Endothelial cell of umbilical vein (primary cell): Measurements from ENCODE around the gene MYH9. TPM values are rescaled to one million over a fixed set of nuclear protein-coding genes. Genes with fewer than 3 reads are reported as not detected.
A peak's percentile ranks its signal among the peaks of the same experiment; 100 is the strongest.
"Not testable (repeated sequence)": the region's sequence is repeated elsewhere in the genome, so short reads cannot be mapped to it uniquely, and the experiment has no call there.

ENCODE experiments used
- BruUV-seq: library from RNA; stranded (reverse); fragments of 400-500 nt; replicated peaks from 2 replicates; lab custom pipeline; 2021; lab: Mats Ljungman, UMichigan
- CTCF ChIA-PET: fragments of 300-600, 350-600 bp; sonication (Branson Sonifier 250); formaldehyde crosslinking; loops from one replicate; lab custom pipeline; 2021; ENCODE audit warnings: antibody characterized with exemption, inconsistent platforms; lab: Charles Lee
- POLR2A ChIA-PET: fragments of 300-600, 350-600 bp; sonication (Branson Sonifier 250); formaldehyde crosslinking; loops from one replicate; lab custom pipeline; 2021; ENCODE audit warnings: antibody characterized with exemption, inconsistent platforms; lab: Charles Lee
- DNase-seq: peaks from one replicate; pipeline ENCODE4 v3.0.0-alpha.2; 2011; ENCODE audit warnings: low read depth, low spot score
- FAIRE-seq: peaks from 2 replicates; lab custom pipeline; 2011; peaks lifted over from hg19 to GRCh38; lab: Jason Lieb, UNC
- H2AFZ ChIP-seq: 2 replicates; pipeline ENCODE4 v1.6.0; 2012; ENCODE audit warnings: low read depth, low read length, control low read depth, inconsistent platforms
- H3K27ac ChIP-seq: 2 replicates; pipeline ENCODE4 v1.5.1; 2011; ENCODE audit warnings: low read depth, mild to moderate bottlenecking, control low read depth, low read length, moderate library complexity; ENCODE audit not compliant: insufficient read depth
- H3K27me3 ChIP-seq, 2 experiments: 2 replicates each; pipeline versions ENCODE4 v1.6.0 to v1.6.1; 2011; ENCODE audit warnings: low read length in 2 of 2, mixed read lengths in 1 of 2; ENCODE audit not compliant: control insufficient read depth in 2 of 2, insufficient read depth in 2 of 2
- H3K36me3 ChIP-seq, 2 experiments: 2 replicates in 1 of 2; 3 replicates in 1 of 2; pipeline ENCODE4 v1.5.1; 2011; ENCODE audit warnings: low read length in 2 of 2, mild to moderate bottlenecking in 1 of 2, moderate library complexity in 1 of 2; ENCODE audit not compliant: control insufficient read depth in 2 of 2, insufficient read depth in 2 of 2; ENCODE audit errors: extremely low read depth in 1 of 2
- H3K4me1 ChIP-seq: 3 replicates; pipeline ENCODE4 v1.5.1; 2011; ENCODE audit warnings: mild to moderate bottlenecking, low read length; ENCODE audit not compliant: control insufficient read depth, insufficient read depth; ENCODE audit errors: extremely low read depth
- H3K4me2 ChIP-seq: 2 replicates; pipeline ENCODE4 v1.6.1; 2011; ENCODE audit warnings: low read length, control low read depth, mixed read lengths; ENCODE audit not compliant: insufficient read depth
- H3K4me3 ChIP-seq, 3 experiments: fragments of 200-600 bp in 1 of 3; sonication (generic), shearing (Covaris generic) in 1 of 3; replicated peaks in 1 of 3; 2 replicates each; pipeline ENCODE4 v1.5.1; 2011 to 2016; ENCODE audit warnings: control low read depth in 3 of 3, low read length in 3 of 3, mild to moderate bottlenecking in 2 of 3, inconsistent platforms in 1 of 3, low read depth in 1 of 3, moderate library complexity in 1 of 3; ENCODE audit not compliant: insufficient read depth in 1 of 3
- H3K79me2 ChIP-seq: 2 replicates; pipeline ENCODE4 v1.6.0; 2012; ENCODE audit warnings: low read length, inconsistent platforms; ENCODE audit not compliant: control insufficient read depth, insufficient read depth
- H3K9ac ChIP-seq: replicated peaks from 2 replicates; pipeline ENCODE3; 2011; ENCODE audit warnings: low read length, control low read depth; ENCODE audit not compliant: insufficient read depth; ENCODE audit errors: extremely low read depth
- H3K9me1 ChIP-seq: replicated peaks from 3 replicates; pipeline ENCODE4 v1.6.0; 2011; ENCODE audit warnings: mild to moderate bottlenecking, low read length; ENCODE audit not compliant: control insufficient read depth, insufficient read depth; ENCODE audit errors: extremely low read depth
- H3K9me3 ChIP-seq: replicated peaks from 2 replicates; pipeline ENCODE4 v1.5.1; 2012; ENCODE audit warnings: low read length, inconsistent platforms; ENCODE audit not compliant: control insufficient read depth, insufficient read depth
- H4K20me1 ChIP-seq: replicated peaks from 2 replicates; pipeline ENCODE3; 2011; ENCODE audit warnings: mild to moderate bottlenecking, low read length; ENCODE audit not compliant: control insufficient read depth, insufficient read depth; ENCODE audit errors: extremely low read depth
- CTCF ChIP-seq, 2 donors: IDR thresholded peaks; 1 replicate in 1 of 2; 2 replicates in 1 of 2; pipeline ENCODE4 v1.5.1; 2011; ENCODE audit warnings: low read length in 2 of 2, mild to moderate bottlenecking in 2 of 2, moderate library complexity in 2 of 2, control low read depth in 1 of 2, inconsistent platforms in 1 of 2, low read depth in 1 of 2; ENCODE audit not compliant: insufficient read depth in 1 of 2; ENCODE audit errors: extremely low read depth in 1 of 2
- EZH2 ChIP-seq: IDR thresholded peaks from 2 replicates; pipeline ENCODE4 v1.6.1; 2012; ENCODE audit warnings: borderline replicate concordance, low read depth, mild to moderate bottlenecking, moderate library complexity, low read length, inconsistent platforms; ENCODE audit not compliant: severe bottlenecking
- FOS ChIP-seq: IDR thresholded peaks from 2 replicates; pipeline ENCODE4 v1.6.1; 2011; ENCODE audit warnings: mild to moderate bottlenecking, low read length, moderate library complexity, borderline replicate concordance; ENCODE audit not compliant: insufficient read depth
- GATA2 ChIP-seq: IDR thresholded peaks from 2 replicates; pipeline ENCODE4 v1.7.0; 2011; ENCODE audit warnings: low read depth, mild to moderate bottlenecking, moderate library complexity, mixed read lengths, low read length; ENCODE audit not compliant: insufficient read length, insufficient read depth
- JUN ChIP-seq: IDR thresholded peaks from 2 replicates; pipeline ENCODE4 v1.6.1; 2011; ENCODE audit warnings: borderline replicate concordance, low read depth; ENCODE audit not compliant: insufficient read length, insufficient read depth
- MAX ChIP-seq: IDR thresholded peaks from 2 replicates; pipeline ENCODE4 v1.6.1; 2011; ENCODE audit not compliant: insufficient read depth, insufficient read length
- MYC ChIP-seq: IDR thresholded peaks from one replicate; pipeline ENCODE4 v1.6.1; 2011; ENCODE audit warnings: mild to moderate bottlenecking, low read depth, low read length
- POLR2A ChIP-seq: IDR thresholded peaks from 2 replicates; pipeline ENCODE4 v1.6.1; 2012; ENCODE audit warnings: low read depth, mild to moderate bottlenecking, control low read depth, low read length
- POLR2AphosphoS5 ChIP-seq: IDR thresholded peaks from 2 replicates; pipeline ENCODE4 v1.6.1; 2012; ENCODE audit warnings: low read depth, mild to moderate bottlenecking, control low read depth, low read length, moderate library complexity; ENCODE audit not compliant: insufficient read depth
- dilution Hi-C: fragments of 300-500 bp; cut with MboI; formaldehyde crosslinking; loops from one replicate; pipeline ENCODE4 v1.15.0; 2019; ENCODE audit warnings: low sequenced_read_pairs; ENCODE audit not compliant: extremely low pct_ligation_motif_present
- intact Hi-C: fragments of 100-400 bp; cut with micrococcal nuclease; formaldehyde crosslinking; loops from one replicate; pipeline ENCODE4 v1.10.0; 2022
- polyA plus RNA-seq, 4 experiments: library from polyadenylated mRNA; depleted of rRNA in 3 of 4; stranded (reverse) in 3 of 4; unstranded in 1 of 4; fragments of >200 nt; gene quantifications; 2 replicates each; pipeline versions ENCODE4 v1.2.1 to v1.2.3, GENCODE V29; 2011 to 2012; ENCODE audit warnings: missing spikeins in 1 of 4
- total RNA-seq: library from RNA; stranded (reverse); gene quantifications from 2 replicates; pipeline ENCODE4 v1.2.3, GENCODE V29; 2021

The MYH9 gene
- total and polyA plus RNA-seq, 2 donors (not counting 3 experiments of a cell fraction or from before 2014, with no cell fraction given): 188 to 1,413 TPM

GRCh38 chr22:36391638-36392037, 3.9 kb upstream of the MYH9 start:
- Histone ChIP-seq H3K27ac (no peak overlapping the region), H3K9ac (no peak overlapping the region), H3K4me2 (no peak overlapping the region), H3K4me3 (no peak overlapping the region), H3K27me3 (no peaks in the 10 kb centered on the region), H3K9me1 (no peaks in the 10 kb centered on the region), H4K20me1 (no peaks in the 10 kb centered on the region), H3K79me2 (peaks cover 12% of the 10 kb centered on the region), H3K4me1 (peaks cover 13% of the 10 kb centered on the region), H3K9me3 (no peaks in the 10 kb centered on the region), H2AFZ (no peak overlapping the region), H3K36me3 (no peaks in the 10 kb centered on the region)
- ChIA-PET CTCF (no interaction called here), POLR2A (no interaction called here)
- TF ChIP-seq GATA2 (no peak), POLR2A (no peak), MAX (no peak), POLR2AphosphoS5 (no peak), MYC (no peak), JUN (no peak), FOS (no peak), CTCF (IDR thresholded peaks at IDR 0.05; ENCODE audit: extremely low read depth in 1 of 2, insufficient read depth in 1 of 2, low read depth in 1 of 2, low read length in 2 of 2) (no peak), EZH2 (no peak)
- no peak for DNase-seq
- intact Hi-C loops: no loop called here
- no TSS peak for BruUV-seq
- FAIRE-seq: no peak
- dilution Hi-C loops: no loop called here

GRCh38 chr22:36389122-36389521, 1.4 kb upstream of the MYH9 start:
- H3K27ac ChIP-seq: not testable (repeated sequence)

More at GRCh38 chr22:36389122-36389521, 1.4 kb upstream of the MYH9 start:
- Histone ChIP-seq H3K9ac (peak overlapping the region; percentile 92), H3K79me2 (peaks cover 36% of the 10 kb centered on the region), H3K4me1 (peaks cover 16% of the 10 kb centered on the region), H3K4me2 (peak overlapping the region; percentile 94)
- H2AFZ ChIP-seq, DNase-seq, H4K20me1 ChIP-seq, H3K4me3 ChIP-seq, H3K27me3 ChIP-seq, dilution Hi-C loops, FAIRE-seq, H3K9me1 ChIP-seq, BruUV-seq, H3K9me3 ChIP-seq, H3K36me3 ChIP-seq: not testable (repeated sequence)
- ChIA-PET POLR2A (interaction anchor here (1.9 to 2.2 kb wide), 3 partner anchors 9 to 77 kb away, joined by 9 to 13 read pairs (median 11); no protein-coding TSS in a partner anchor), CTCF (interaction anchor here (0.6 to 2.4 kb wide), 8 partner anchors 9 to 97 kb away, joined by 3 to 16 read pairs (median 5); no protein-coding TSS in a partner anchor)
- intact Hi-C loops: loop anchor here (5.0 kb wide), 1 partner anchor 37 kb away; no protein-coding TSS in a partner anchor
